Colonic mucosa (tissue), 4 donors: ENCODE results near the gene MKNK1. TPM values are rescaled to one million over a fixed set of nuclear protein-coding genes. Genes with fewer than 3 reads are reported as not detected.
A peak's percentile ranks its signal among the peaks of the same experiment; 100 is the strongest.

Experiments
- DNase-seq: peaks from one replicate; pipeline ENCODE4 v3.0.0-alpha.2; 2020
- H3K27ac ChIP-seq: fragments of 200-600 bp; one replicate; pipeline ENCODE4 v1.8.0; 2021
- H3K27me3 ChIP-seq: fragments of 200-600 bp; one replicate; pipeline ENCODE4 v1.8.0; 2021
- H3K36me3 ChIP-seq: fragments of 200-600 bp; one replicate; pipeline ENCODE4 v1.8.0; 2021
- H3K4me1 ChIP-seq: fragments of 200-600 bp; one replicate; pipeline ENCODE4 v1.8.0; 2021; ENCODE audit warnings: mild to moderate bottlenecking
- H3K4me3 ChIP-seq: fragments of 200-600 bp; one replicate; pipeline ENCODE4 v1.8.0; 2021
- H3K9ac ChIP-seq, 2 donors: one replicate each; pipeline ENCODE4 v1.7.0; 2013; ENCODE audit warnings: control low read depth in 2 of 2, low read depth in 2 of 2, low read length in 2 of 2
- H3K9me3 ChIP-seq: fragments of 200-600 bp; one replicate; pipeline ENCODE4 v1.8.0; 2021
- intact Hi-C: fragments of 100-400 bp; cut with DNase I; formaldehyde crosslinking; loops from one replicate; pipeline ENCODE4 v1.14.1; 2022
- total RNA-seq, 2 donors: library from RNA; stranded (reverse); fragmentation: NEBNext Ultra II Directional in 1 of 2; extraction: Animal tissue kit (Norgen Biotek cat#: 25700) in 1 of 2; gene quantifications; one replicate each; pipeline ENCODE4 v1.2.1, GENCODE V29; 2021
- TF ChIP-seq, protein P1 (sequence below): fragments of 200-600 bp; IDR thresholded peaks from one replicate; pipeline ENCODE4 v1.8.0; 2022; ENCODE audit warnings: antibody characterized with exemption, mild to moderate bottlenecking
- donor health status: healthy.
- donor health status: DM: no; HTN: no; CAD: no.
- donor health status: DM: no; HTN: no; CAD: no.

Gene MKNK1
- total RNA-seq, 2 donors from 2014 or later, result 27.0 to 36.8 TPM

DNA sequence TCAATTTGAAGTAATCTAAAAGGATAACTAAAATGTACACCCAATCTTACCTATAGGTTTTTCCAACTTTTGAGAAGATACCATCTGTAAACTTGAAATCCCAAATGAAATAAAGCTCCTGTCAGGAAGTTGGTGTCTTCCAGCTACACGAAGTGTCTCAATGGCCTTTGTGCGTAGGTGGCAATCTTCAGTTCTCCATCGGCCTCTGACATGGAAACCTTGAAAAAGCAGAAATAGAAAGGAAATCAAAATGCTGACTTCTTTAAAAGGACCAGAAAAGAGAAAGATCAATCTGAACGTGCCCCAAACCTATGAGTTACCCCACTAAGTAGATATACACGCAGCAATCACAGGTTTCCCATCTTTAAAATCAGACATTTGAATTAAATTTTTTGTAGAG is 10.0 kb downstream of the MKNK1 start:
- Histone ChIP-seq H3K4me1 (no peaks in the 10 kb centered on the region), H3K4me3 (no peak overlapping the region), H3K27ac (peak overlapping the region; percentile 47), H3K36me3 (peaks cover 9% of the 10 kb centered on the region), H3K27me3 (no peaks in the 10 kb centered on the region), H3K9me3 (no peaks in the 10 kb centered on the region), H3K9ac (no peak overlapping the region)
- TF ChIP-seq, protein P1, sequence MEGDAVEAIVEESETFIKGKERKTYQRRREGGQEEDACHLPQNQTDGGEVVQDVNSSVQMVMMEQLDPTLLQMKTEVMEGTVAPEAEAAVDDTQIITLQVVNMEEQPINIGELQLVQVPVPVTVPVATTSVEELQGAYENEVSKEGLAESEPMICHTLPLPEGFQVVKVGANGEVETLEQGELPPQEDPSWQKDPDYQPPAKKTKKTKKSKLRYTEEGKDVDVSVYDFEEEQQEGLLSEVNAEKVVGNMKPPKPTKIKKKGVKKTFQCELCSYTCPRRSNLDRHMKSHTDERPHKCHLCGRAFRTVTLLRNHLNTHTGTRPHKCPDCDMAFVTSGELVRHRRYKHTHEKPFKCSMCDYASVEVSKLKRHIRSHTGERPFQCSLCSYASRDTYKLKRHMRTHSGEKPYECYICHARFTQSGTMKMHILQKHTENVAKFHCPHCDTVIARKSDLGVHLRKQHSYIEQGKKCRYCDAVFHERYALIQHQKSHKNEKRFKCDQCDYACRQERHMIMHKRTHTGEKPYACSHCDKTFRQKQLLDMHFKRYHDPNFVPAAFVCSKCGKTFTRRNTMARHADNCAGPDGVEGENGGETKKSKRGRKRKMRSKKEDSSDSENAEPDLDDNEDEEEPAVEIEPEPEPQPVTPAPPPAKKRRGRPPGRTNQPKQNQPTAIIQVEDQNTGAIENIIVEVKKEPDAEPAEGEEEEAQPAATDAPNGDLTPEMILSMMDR, result no peak
- DNase-seq, result no peak
- intact Hi-C loops, result no loop called here

DNA sequence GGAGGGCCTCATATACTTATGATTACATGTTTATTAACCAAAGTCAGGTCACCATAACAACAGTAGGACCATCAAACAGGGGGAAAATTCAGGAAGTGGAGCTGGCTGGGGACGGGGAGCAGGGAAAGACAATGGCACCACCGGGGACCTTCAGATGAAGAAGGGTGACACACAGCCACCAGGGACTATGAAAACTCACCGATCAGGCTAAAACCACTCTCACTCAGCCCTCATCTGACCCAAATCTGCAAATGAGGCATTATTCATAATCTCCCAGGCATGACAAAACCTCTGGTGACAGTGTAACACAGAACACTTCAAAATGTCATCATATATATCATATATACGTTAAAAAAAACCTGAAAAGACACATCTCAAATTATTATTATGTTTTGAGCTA is 11.2 kb downstream of the MKNK1 start:
- no peak overlapping the region for H3K27ac ChIP-seq
- H3K9me3 ChIP-seq, result no peaks in the 10 kb centered on the region
- H3K9ac ChIP-seq, result no peak overlapping the region
- no peaks in the 10 kb centered on the region for H3K27me3 ChIP-seq
- H3K4me1 ChIP-seq, result no peaks in the 10 kb centered on the region
- no peak overlapping the region for H3K4me3 ChIP-seq
- no peak for DNase-seq
- intact Hi-C loops, result no loop called here
- peaks cover 9% of the 10 kb centered on the region for H3K36me3 ChIP-seq
- TF ChIP-seq, protein P1, result no peak

DNA sequence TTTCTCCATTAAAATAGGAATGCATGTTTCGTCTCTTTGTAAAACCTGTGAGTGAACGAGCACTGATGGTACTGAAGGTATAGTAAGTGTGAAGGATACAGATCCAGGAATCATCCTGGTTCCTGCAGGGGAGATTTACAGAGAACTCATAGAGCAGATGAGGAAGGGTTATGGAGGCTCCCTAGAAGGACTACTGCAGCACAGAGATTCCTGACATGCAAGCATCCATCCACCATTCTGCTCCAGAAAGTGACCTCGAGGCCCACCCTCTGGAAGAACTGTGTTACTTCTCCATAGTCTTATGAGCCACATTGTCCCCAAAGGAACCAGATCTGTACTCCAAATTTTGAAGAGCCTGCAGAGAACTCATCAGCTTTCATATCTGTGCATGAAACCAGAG is 14.5 kb downstream of the MKNK1 start:
- Histone ChIP-seq H3K27me3 (no peaks in the 10 kb centered on the region), H3K27ac (no peak overlapping the region), H3K9me3 (no peaks in the 10 kb centered on the region), H3K9ac (no peak overlapping the region), H3K4me3 (no peak overlapping the region), H3K4me1 (no peaks in the 10 kb centered on the region), H3K36me3 (peaks cover 9% of the 10 kb centered on the region)
- no peak for DNase-seq
- TF ChIP-seq, protein P1, result no peak
- intact Hi-C loops, result no loop called here

DNA sequence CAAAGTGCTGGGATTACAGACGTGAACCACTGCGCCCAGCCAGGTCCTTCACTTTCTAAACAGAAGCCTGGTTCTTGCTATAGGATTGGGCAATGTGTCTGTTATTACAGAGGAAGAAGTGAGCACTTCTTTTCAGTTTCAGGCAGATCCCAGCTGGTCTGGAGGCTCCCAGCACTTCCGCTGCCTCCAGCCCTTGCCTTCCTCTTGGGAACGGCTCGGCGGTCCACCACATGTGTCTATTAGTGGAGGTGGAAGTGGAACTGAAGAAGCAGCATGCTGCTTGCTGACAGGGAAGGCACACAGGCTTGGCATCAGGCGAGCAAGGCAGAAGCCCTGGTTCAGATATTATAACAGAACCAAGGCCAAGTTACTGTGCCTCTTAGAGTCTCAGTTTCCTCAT is 17.0 kb downstream of the MKNK1 start:
- intact Hi-C loops, result no loop called here
- H3K4me1 ChIP-seq, result no peaks in the 10 kb centered on the region
- H3K9ac ChIP-seq, result no peak overlapping the region
- peaks cover 7% of the 10 kb centered on the region for H3K36me3 ChIP-seq
- TF ChIP-seq, protein P1, result no peak
- H3K27ac ChIP-seq, result no peak overlapping the region
- no peaks in the 10 kb centered on the region for H3K9me3 ChIP-seq
- H3K4me3 ChIP-seq, result no peak overlapping the region
- no peaks in the 10 kb centered on the region for H3K27me3 ChIP-seq
- no peak for DNase-seq

GRCh38 chr1:46585312-46585938 is 18.6 kb downstream of the MKNK1 start:
- H3K36me3 ChIP-seq, result no peaks in the 10 kb centered on the region
- H3K27ac ChIP-seq, result no peak overlapping the region
- no peak for DNase-seq
- H3K9ac ChIP-seq, result no peak overlapping the region
- no peaks in the 10 kb centered on the region for H3K4me1 ChIP-seq
- H3K9me3 ChIP-seq, result no peaks in the 10 kb centered on the region
- no peak overlapping the region for H3K4me3 ChIP-seq
- H3K27me3 ChIP-seq, result no peaks in the 10 kb centered on the region
- TF ChIP-seq, protein P1, result no peak
- intact Hi-C loops, result no loop called here
